PC-3 (cell line): ENCODE data around the gene HPS5. TPM values are rescaled to one million over a fixed set of nuclear protein-coding genes. Genes with fewer than 3 reads are reported as not detected.

ENCODE experiments used
- ATAC-seq: fragments of 200-7000 bp; cut with Tn5 transposase; 2 replicates; pipeline ENCODE4 v1.9.1; 2020; ENCODE audit warnings: mild to moderate bottlenecking, moderate library complexity
- BruUV-seq: library from RNA; stranded (reverse); fragments of 400-500 nt; replicated peaks from 2 replicates; lab custom pipeline; 2021; lab: Mats Ljungman, UMichigan
- CTCF ChIA-PET: fragments of 300-600 bp; sonication (Branson Sonifier 250); formaldehyde crosslinking; loops from one replicate; lab custom pipeline; 2022; ENCODE audit warnings: antibody characterized with exemption; lab: Charles Lee
- POLR2A ChIA-PET: fragments of 300-600 bp; sonication (Branson Sonifier 250); formaldehyde crosslinking; loops from one replicate; lab custom pipeline; 2022; ENCODE audit warnings: antibody characterized with exemption; ENCODE audit not compliant: unreplicated experiment; lab: Charles Lee
- DNase-seq: peaks from one replicate; pipeline ENCODE4 v3.0.0-alpha.2; 2015
- H2AFZ ChIP-seq: fragments of 300-600 bp; sonication (generic); 2 replicates; pipeline ENCODE4 v1.6.0; 2016; ENCODE audit warnings: antibody characterized with exemption, low read length
- H3F3A ChIP-seq: fragments of 300-600 bp; sonication (generic); one replicate; pipeline ENCODE4 v1.6.0; 2017; ENCODE audit warnings: antibody characterized with exemption, low read length, control low read depth, mild to moderate bottlenecking; ENCODE audit not compliant: unreplicated experiment
- H3K27ac ChIP-seq: fragments of 300-600 bp; sonication (generic); 2 replicates; pipeline ENCODE4 v1.5.1; 2016; ENCODE audit warnings: mild to moderate bottlenecking, low read length
- H3K27me3 ChIP-seq: fragments of 300-600 bp; sonication (generic); 2 replicates; pipeline ENCODE4 v1.6.1; 2016; ENCODE audit warnings: low read length, mixed read lengths
- H3K36me3 ChIP-seq: fragments of 300-600 bp; sonication (generic); 2 replicates; pipeline ENCODE4 v1.6.1; 2016; ENCODE audit warnings: low read depth, mixed run types, low read length, mixed read lengths
- H3K4me1 ChIP-seq: fragments of 300-600 bp; sonication (generic); 2 replicates; pipeline ENCODE4 v1.5.1; 2016; ENCODE audit warnings: low read length; ENCODE audit not compliant: insufficient read depth
- H3K4me2 ChIP-seq: fragments of 300-600 bp; sonication (generic); 2 replicates; pipeline ENCODE4 v1.6.0; 2016; ENCODE audit warnings: low read length
- H3K4me3 ChIP-seq: fragments of 300-600 bp; sonication (generic); 2 replicates; pipeline ENCODE4 v1.5.1; 2016; ENCODE audit warnings: mild to moderate bottlenecking, low read length, mixed read lengths
- H3K79me2 ChIP-seq: fragments of 300-600 bp; sonication (generic); 2 replicates; pipeline ENCODE4 v1.6.1; 2017; ENCODE audit warnings: low read length, mixed read lengths
- H3K9ac ChIP-seq: fragments of 300-600 bp; sonication (generic); 2 replicates; pipeline ENCODE4 v1.6.0; 2016; ENCODE audit warnings: mild to moderate bottlenecking, low read length
- H3K9me2 ChIP-seq: fragments of 300-600 bp; sonication (generic); replicated peaks from 2 replicates; pipeline ENCODE4 v1.6.1; 2016; ENCODE audit warnings: mixed run types, low read length, mixed read lengths
- H3K9me3 ChIP-seq: fragments of 300-600 bp; sonication (generic); 2 replicates; pipeline ENCODE4 v1.6.1; 2016; ENCODE audit warnings: low read length, mixed read lengths
- H4K20me1 ChIP-seq: fragments of 300-600 bp; sonication (generic); 2 replicates; pipeline ENCODE4 v1.6.1; 2016; ENCODE audit warnings: low read length, mixed read lengths
- CTCF ChIP-seq: fragments of 300-600 bp; sonication (generic); conservative IDR thresholded peaks from 2 replicates; pipeline ENCODE4 v1.5.1; 2017; ENCODE audit warnings: antibody characterized with exemption, low read depth, mild to moderate bottlenecking, low read length
- EZH2 ChIP-seq: fragments of 300-600 bp; sonication (generic); IDR thresholded peaks from one replicate; pipeline ENCODE4 v1.6.1; 2017; ENCODE audit warnings: antibody characterized with exemption, mild to moderate bottlenecking, low read length; ENCODE audit not compliant: unreplicated experiment
- EZH2phosphoT487 ChIP-seq: fragments of 300-600 bp; sonication (generic); IDR thresholded peaks from 2 replicates; pipeline ENCODE4 v1.6.1; 2018; ENCODE audit warnings: mild to moderate bottlenecking, antibody characterized with exemption, low read length, borderline replicate concordance
- intact Hi-C: fragments of 100-400 bp; cut with micrococcal nuclease; formaldehyde crosslinking; loops from 2 replicates; pipeline ENCODE4 v1.9.0; 2023
- total RNA-seq: library from RNA; depleted of rRNA; stranded (reverse); fragments of >200 nt; gene quantifications from 2 replicates; pipeline ENCODE4 v1.2.3, GENCODE V29; 2014

HPS5 gene
- total RNA-seq, 1 experiment from 2014 or later = 15.2 TPM

GRCh38 chr11:18308242-18308641 lies 13.7 kb downstream of the HPS5 start:
- H3K27ac ChIP-seq = no peak overlapping the region
- no peaks in the 10 kb centered on the region for H3K9me2 ChIP-seq
- BruUV-seq = no TSS peak
- no peaks in the 10 kb centered on the region for H4K20me1 ChIP-seq
- no peaks in the 10 kb centered on the region for H3K9me3 ChIP-seq
- DNase-seq (no peak), ATAC-seq (no peak)
- CTCF ChIA-PET = no interaction called here
- no peaks in the 10 kb centered on the region for H3K27me3 ChIP-seq
- H3K79me2 ChIP-seq = 0 out of 2 replicates have a peak, but pooled peaks cover 2% of the 10 kb centered on the region
- H3K4me1 ChIP-seq = no peaks in the 10 kb centered on the region
- TF ChIP-seq CTCF (no peak), EZH2phosphoT487 (no peak), EZH2 (no peak)
- intact Hi-C loops = no loop called here
- no peak overlapping the region for H3K9ac ChIP-seq
- peaks cover 8% of the 10 kb centered on the region; the same call in 1 of the 2 replicates for H3K36me3 ChIP-seq
- no peak overlapping the region for H3K4me2 ChIP-seq
- H3F3A ChIP-seq = no peaks in the 10 kb centered on the region
- no peak overlapping the region for H3K4me3 ChIP-seq
- no peak overlapping the region for H2AFZ ChIP-seq
- POLR2A ChIA-PET = no interaction called here

- no peaks in the 10 kb centered on the region for H3F3A ChIP-seq
- no peak overlapping the region for H3K27ac ChIP-seq
- CTCF ChIA-PET = no interaction called here
- H3K9me3 ChIP-seq = no peaks in the 10 kb centered on the region
- no peak overlapping the region for H2AFZ ChIP-seq
- intact Hi-C loops = no loop called here
- no peak overlapping the region for H3K9ac ChIP-seq
- H3K36me3 ChIP-seq = peaks cover 8% of the 10 kb centered on the region; the same call in 1 of the 2 replicates
- H4K20me1 ChIP-seq = no peaks in the 10 kb centered on the region
- H3K4me2 ChIP-seq = no peak overlapping the region
- no peaks in the 10 kb centered on the region for H3K9me2 ChIP-seq
- no peaks in the 10 kb centered on the region for H3K4me1 ChIP-seq
- DNase-seq = no peak
- no peak for TF ChIP-seq EZH2phosphoT487
- no peak for TF ChIP-seq EZH2
- TF ChIP-seq CTCF = no peak
- ATAC-seq = no peak
- BruUV-seq = no TSS peak
- H3K4me3 ChIP-seq = no peak overlapping the region
- H3K79me2 ChIP-seq = no peaks in the 10 kb centered on the region
- H3K27me3 ChIP-seq = no peaks in the 10 kb centered on the region
- POLR2A ChIA-PET = no interaction called here
Observed at GRCh38 chr11:18307461-18308139, 14.3 kb downstream of the HPS5 start.

- Histone ChIP-seq H3K27me3 (no peaks in the 10 kb centered on the region), H3F3A (no peaks in the 10 kb centered on the region), H3K4me1 (no peaks in the 10 kb centered on the region), H2AFZ (no peak overlapping the region), H3K79me2 (no peaks in the 10 kb centered on the region), H3K36me3 (peaks cover 11% of the 10 kb centered on the region; the same call in 1 of the 2 replicates), H3K9ac (no peak overlapping the region), H3K9me2 (no peaks in the 10 kb centered on the region), H3K9me3 (no peaks in the 10 kb centered on the region), H3K27ac (no peak overlapping the region), H4K20me1 (no peaks in the 10 kb centered on the region), H3K4me3 (no peak overlapping the region), H3K4me2 (no peak overlapping the region)
- ChIA-PET CTCF (no interaction called here), POLR2A (no interaction called here)
- BruUV-seq = no TSS peak
- DNase-seq (no peak), ATAC-seq (no peak)
- intact Hi-C loops = no loop called here
- TF ChIP-seq CTCF (no peak), EZH2 (no peak), EZH2phosphoT487 (no peak)
Observed at GRCh38 chr11:18304745-18305144, 17.2 kb downstream of the HPS5 start.
